ENCODE measurements around the gene PGAM5.

DNA sequence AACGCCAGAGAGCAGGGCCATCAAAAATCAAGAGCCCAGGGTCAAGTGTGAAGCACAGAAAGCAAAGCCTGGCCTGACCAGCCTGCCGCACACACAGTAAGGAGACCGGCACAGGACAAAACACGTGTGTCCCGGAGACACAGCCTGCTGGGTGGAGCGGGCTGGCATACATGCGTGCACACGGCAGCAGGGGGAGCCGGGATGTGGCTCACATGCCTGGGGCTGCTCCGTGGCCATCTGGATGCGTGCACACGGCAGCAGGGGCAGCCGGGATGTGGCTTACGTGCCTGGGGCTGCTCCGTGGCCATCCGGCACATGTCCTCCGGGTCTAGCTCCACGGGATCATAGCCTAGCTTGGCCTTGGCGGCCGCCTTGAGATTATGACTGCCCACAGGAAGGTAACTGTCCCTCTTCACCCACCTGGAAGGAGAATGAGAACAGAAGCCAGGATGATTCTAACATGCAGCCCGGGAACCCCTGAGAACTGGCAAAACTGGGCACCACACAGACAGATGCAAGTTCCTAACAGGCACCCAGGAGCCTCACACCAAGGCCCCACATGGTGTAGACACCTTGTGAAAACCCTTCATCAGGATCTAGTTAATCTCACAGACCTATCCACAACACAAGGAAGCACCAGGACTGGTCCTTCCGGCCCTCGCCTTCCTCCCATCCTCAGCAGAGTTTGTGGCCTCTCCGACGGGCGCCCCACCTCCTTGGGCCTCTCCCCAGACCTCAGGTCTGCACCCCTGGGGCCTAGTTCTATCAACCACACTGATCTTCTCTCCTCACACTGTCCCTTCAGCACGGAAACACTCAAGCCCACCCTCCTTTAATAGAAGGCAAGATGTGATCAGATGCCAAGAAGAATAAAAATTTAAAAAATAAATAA, 37.1 kb upstream of the PGAM5 start:
- TF ChIP-seq, protein P1, sequence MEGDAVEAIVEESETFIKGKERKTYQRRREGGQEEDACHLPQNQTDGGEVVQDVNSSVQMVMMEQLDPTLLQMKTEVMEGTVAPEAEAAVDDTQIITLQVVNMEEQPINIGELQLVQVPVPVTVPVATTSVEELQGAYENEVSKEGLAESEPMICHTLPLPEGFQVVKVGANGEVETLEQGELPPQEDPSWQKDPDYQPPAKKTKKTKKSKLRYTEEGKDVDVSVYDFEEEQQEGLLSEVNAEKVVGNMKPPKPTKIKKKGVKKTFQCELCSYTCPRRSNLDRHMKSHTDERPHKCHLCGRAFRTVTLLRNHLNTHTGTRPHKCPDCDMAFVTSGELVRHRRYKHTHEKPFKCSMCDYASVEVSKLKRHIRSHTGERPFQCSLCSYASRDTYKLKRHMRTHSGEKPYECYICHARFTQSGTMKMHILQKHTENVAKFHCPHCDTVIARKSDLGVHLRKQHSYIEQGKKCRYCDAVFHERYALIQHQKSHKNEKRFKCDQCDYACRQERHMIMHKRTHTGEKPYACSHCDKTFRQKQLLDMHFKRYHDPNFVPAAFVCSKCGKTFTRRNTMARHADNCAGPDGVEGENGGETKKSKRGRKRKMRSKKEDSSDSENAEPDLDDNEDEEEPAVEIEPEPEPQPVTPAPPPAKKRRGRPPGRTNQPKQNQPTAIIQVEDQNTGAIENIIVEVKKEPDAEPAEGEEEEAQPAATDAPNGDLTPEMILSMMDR (IDR thresholded peaks at IDR 0.05): no peak
- TF ChIP-seq POLR2AphosphoS5 (IDR thresholded peaks at IDR 0.05) (no peak), POLR2A (IDR thresholded peaks at IDR 0.05) (no peak), EP300 (IDR thresholded peaks at IDR 0.05) (no peak)
